ENCODE data around the gene QRFP.

Gene QRFP

GRCh38 chr9:130872093-130872492 lies 24.5 kb downstream of the QRFP start:
- no peak for DNase-seq (ENCODE audit: low spot score)

GRCh38 chr9:130871395-130872062 lies 25.1 kb downstream of the QRFP start:
- no peak for DNase-seq (ENCODE audit: low spot score)

- DNase-seq (ENCODE audit: low spot score): peak; percentile 12
Observed at GRCh38 chr9:130870491-130871381, 25.9 kb downstream of the QRFP start.

GRCh38 chr9:130869250-130869649 lies 27.4 kb downstream of the QRFP start:
- no peak for DNase-seq (ENCODE audit: low spot score)

- no peak for DNase-seq (ENCODE audit: low spot score)
Observed at GRCh38 chr9:130868230-130868629, 28.4 kb downstream of the QRFP start.

GRCh38 chr9:130867556-130867955 lies 29.1 kb downstream of the QRFP start:
- DNase-seq (ENCODE audit: low spot score): peak; percentile 5

- DNase-seq (ENCODE audit: low spot score): peak; percentile 71
Observed at GRCh38 chr9:130866474-130866965, 30.1 kb downstream of the QRFP start.

GRCh38 chr9:130865921-130866320 lies 30.7 kb downstream of the QRFP start:
- no peak for DNase-seq (ENCODE audit: low spot score)

GRCh38 chr9:130864541-130864940 lies 32.1 kb downstream of the QRFP start:
- DNase-seq (ENCODE audit: low spot score): no peak

GRCh38 chr9:130862747-130863146 lies 33.9 kb downstream of the QRFP start:
- no peak for DNase-seq (ENCODE audit: low spot score)

- DNase-seq (ENCODE audit: low spot score): no peak
Observed at GRCh38 chr9:130862217-130862616, 34.4 kb downstream of the QRFP start.

GRCh38 chr9:130861372-130862180 lies 35.0 kb downstream of the QRFP start:
- no peak for DNase-seq (ENCODE audit: low spot score)

GRCh38 chr9:130860458-130861316 lies 35.9 kb downstream of the QRFP start:
- DNase-seq (ENCODE audit: low spot score): no peak

GRCh38 chr9:130858739-130859705 lies 37.6 kb downstream of the QRFP start:
- DNase-seq (ENCODE audit: low spot score): no peak

- DNase-seq (ENCODE audit: low spot score): no peak
Observed at GRCh38 chr9:130857864-130858738, 38.5 kb downstream of the QRFP start.

GRCh38 chr9:130856474-130856873 lies 40.1 kb downstream of the QRFP start:
- no peak for DNase-seq (ENCODE audit: low spot score)

GRCh38 chr9:130854835-130855234 lies 41.8 kb downstream of the QRFP start:
- DNase-seq (ENCODE audit: low spot score): no peak

- DNase-seq (ENCODE audit: low spot score): no peak
Observed at GRCh38 chr9:130854092-130854491, 42.5 kb downstream of the QRFP start.

GRCh38 chr9:130852801-130853200 lies 43.8 kb downstream of the QRFP start:
- DNase-seq (ENCODE audit: low spot score): no peak

All from D341Med (cell line).